SKM-1 (cell line): ENCODE data around the gene TNRC6B.
"Not testable (repeated sequence)": the region's sequence is repeated elsewhere in the genome, so short reads cannot be mapped to it uniquely, and the experiment has no call there.

Experiments
- DNase-seq: peaks from one replicate; lab custom pipeline; 2025; ENCODE audit not compliant: unreplicated experiment; lab: John Stamatoyannopoulos, UW

TNRC6B gene

GRCh38 chr22:40348025-40348658 lies 170.4 kb downstream of the TNRC6B start:
- no peak for DNase-seq

DNA sequence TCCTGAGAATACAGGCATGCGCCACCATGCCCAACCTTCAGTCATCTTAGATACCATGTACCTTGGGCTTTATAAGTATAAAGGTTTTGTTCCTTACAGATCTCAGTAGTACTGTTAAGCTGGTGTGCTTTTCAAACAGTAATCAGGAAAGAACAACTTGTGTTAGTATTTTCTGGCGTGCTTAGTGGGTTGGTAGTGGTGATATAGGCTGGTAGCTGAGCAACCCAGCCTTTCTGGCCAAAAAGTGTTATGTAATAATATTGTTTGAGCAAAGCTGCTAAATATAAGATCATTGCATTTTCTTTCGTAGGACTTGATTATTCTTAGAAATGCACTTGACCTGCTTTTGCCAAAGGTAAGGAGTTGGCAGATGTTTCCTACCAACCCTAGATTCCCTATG lies 175.0 kb downstream of the TNRC6B start:
- DNase-seq = no peak

DNA sequence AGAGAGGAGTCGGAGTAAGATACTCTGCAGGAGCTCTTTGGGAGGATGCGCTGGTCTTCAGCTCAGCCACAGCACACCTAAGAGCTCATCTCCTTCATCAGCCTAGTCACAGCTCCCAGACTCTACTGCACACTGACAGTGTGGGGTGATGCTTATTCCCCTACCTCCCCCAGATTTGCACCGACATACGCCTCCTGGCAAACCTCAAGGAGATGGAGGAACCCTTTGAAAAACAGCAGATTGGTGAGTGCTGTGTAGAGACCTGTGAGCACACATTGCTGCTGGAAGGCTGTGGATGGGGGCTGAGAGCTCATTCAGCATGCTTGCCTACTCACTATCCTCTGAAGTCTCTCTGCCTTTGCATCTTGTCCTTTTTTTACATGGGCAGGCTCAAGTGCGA lies 183.4 kb downstream of the TNRC6B start:
- DNase-seq = no peak

GRCh38 chr22:40363059-40363458 lies 185.3 kb downstream of the TNRC6B start:
- no peak for DNase-seq

- no peak for DNase-seq
Measured at GRCh38 chr22:40364431-40364830, 186.7 kb downstream of the TNRC6B start.

DNA sequence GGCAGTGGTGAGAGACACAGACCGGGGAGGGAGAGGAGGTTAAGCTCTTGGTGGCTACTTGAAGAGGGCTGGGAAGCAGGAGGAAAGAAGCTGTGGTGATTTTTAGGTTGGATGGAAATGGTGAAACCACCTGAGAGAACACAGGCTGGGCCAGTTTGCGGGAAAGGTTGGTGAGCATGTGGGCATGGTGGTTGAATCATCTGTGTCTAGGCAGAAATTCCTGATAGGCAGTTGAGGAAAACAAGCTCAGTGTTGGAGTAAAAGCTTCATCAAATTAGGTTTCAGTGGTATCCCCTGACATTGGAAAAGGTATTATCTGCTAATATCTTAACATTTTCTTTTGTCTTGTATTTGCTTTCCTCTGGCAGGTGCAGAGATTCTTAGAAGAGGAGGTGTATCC lies 188.3 kb downstream of the TNRC6B start:
- DNase-seq = no peak

- no peak for DNase-seq
Measured at GRCh38 chr22:40367342-40367741, 189.6 kb downstream of the TNRC6B start.

DNA sequence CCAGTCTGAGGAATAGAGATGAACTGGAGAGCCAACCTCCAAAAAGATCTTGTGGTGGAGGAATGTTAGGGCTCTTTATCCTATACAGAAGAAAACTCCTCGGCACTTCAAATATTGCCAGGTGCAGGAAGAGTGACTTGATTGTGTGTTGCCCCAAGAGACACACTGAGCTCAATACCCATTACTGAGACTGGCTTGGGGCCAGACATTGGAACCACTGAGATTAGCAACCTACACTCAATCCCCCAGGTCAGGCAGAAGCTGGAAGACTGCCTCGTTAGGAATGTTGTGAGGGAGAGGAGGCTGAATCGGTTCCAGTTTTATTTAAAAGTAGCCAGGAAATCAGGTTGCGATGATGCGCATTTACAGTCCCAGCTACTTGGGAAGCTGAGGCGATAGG lies 190.3 kb downstream of the TNRC6B start:
- DNase-seq = no peak

DNA sequence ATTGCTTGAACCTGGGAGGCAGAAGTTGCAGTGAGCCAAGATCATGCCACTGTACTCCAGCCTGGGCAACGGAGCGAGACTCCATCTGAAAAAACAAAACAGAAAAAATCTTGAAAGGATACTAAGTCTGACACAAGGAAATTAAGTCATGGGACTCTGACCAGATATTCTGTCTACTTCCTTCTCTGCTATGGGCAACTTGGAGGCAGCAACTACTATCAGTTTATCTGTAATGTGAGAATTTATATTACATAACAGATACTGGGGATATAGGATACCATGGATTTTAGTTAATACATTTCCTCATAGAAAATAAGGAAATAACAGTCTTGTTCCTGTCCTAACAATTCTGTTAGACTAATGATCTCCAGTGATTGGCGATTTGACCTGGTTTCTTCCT lies 191.1 kb downstream of the TNRC6B start:
- DNase-seq = no peak

- DNase-seq = no peak
Measured at GRCh38 chr22:40374567-40374966, 196.8 kb downstream of the TNRC6B start.

- no peak for DNase-seq
Measured at GRCh38 chr22:40376149-40376548, 198.4 kb downstream of the TNRC6B start.

GRCh38 chr22:40377931-40378330 lies 200.2 kb downstream of the TNRC6B start:
- no peak for DNase-seq

- not testable (repeated sequence) for DNase-seq
Measured at GRCh38 chr22:40378448-40378847, 200.7 kb downstream of the TNRC6B start.

GRCh38 chr22:40381461-40381860 lies 203.7 kb downstream of the TNRC6B start:
- DNase-seq = no peak

GRCh38 chr22:40383905-40384304 lies 206.2 kb downstream of the TNRC6B start:
- no peak for DNase-seq

- peak; percentile 48 for DNase-seq
Measured at GRCh38 chr22:40385036-40385782, 207.5 kb downstream of the TNRC6B start.
